Measurements from ENCODE around the gene XYLT1.

- TF ChIP-seq POLR2A (IDR thresholded peaks at IDR 0.05) (no peak), CTCF (IDR thresholded peaks at IDR 0.05) (no peak)
Measured at GRCh38 chr16:17433577-17434451, 36.9 kb downstream of the XYLT1 start.

Data from esophagus squamous epithelium (tissue), 4 donors.